Esophagus squamous epithelium (tissue), 4 donors: ENCODE results near the gene NCAPD2.

Experiments
- POLR2A ChIP-seq, 4 donors: fragments of 450-650 bp; IDR thresholded peaks; one replicate each; pipeline ENCODE4 v1.6.1; 2017; ENCODE audit warnings: antibody characterized with exemption in 4 of 4, mild to moderate bottlenecking in 4 of 4, moderate library complexity in 3 of 4
- TF ChIP-seq, protein P1 (sequence below), 6 experiments: fragments of 450-650 bp in 4 of 6; fragments of 200-600 bp in 2 of 6; sonication (generic) in 2 of 6; IDR thresholded peaks; one replicate each; pipeline ENCODE4 v1.5.1; 2016 to 2019; ENCODE audit warnings: antibody characterized with exemption in 6 of 6, mild to moderate bottlenecking in 4 of 6, moderate library complexity in 4 of 6

GRCh38 chr12:6539314-6539682 is 45.4 kb downstream of the NCAPD2 start:
- TF ChIP-seq, protein P1, sequence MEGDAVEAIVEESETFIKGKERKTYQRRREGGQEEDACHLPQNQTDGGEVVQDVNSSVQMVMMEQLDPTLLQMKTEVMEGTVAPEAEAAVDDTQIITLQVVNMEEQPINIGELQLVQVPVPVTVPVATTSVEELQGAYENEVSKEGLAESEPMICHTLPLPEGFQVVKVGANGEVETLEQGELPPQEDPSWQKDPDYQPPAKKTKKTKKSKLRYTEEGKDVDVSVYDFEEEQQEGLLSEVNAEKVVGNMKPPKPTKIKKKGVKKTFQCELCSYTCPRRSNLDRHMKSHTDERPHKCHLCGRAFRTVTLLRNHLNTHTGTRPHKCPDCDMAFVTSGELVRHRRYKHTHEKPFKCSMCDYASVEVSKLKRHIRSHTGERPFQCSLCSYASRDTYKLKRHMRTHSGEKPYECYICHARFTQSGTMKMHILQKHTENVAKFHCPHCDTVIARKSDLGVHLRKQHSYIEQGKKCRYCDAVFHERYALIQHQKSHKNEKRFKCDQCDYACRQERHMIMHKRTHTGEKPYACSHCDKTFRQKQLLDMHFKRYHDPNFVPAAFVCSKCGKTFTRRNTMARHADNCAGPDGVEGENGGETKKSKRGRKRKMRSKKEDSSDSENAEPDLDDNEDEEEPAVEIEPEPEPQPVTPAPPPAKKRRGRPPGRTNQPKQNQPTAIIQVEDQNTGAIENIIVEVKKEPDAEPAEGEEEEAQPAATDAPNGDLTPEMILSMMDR (IDR thresholded peaks at IDR 0.05): no peak
- TF ChIP-seq POLR2A (IDR thresholded peaks at IDR 0.05): no peak
